ENCODE results near the gene PRAMEF14. TPM values are rescaled to one million over a fixed set of nuclear protein-coding genes. Genes with fewer than 3 reads are reported as not detected.

Gene PRAMEF14
- total RNA-seq, result not detected in 2 replicates

DNA sequence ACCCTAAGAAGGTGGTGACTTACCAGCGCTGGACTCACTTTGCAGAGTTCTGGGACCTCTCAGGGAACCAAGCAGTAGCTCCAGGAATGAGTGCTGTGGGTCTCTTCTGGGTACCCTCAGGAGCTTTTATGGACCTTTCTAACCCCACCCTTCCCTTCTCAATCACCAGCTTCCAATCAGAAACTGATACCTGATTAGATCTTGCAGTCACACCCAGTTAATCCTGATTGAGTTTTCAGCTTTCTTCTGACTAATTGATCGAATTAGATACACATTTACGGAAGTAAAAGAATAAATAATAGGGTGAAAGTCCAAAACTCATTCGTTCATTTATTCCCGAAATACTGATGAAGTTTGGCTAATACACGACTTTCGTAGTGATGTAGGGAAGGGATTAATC, at the start of gene PRAMEF14:
Gene PRAMEF14, minus strand, starts transcription at position 101 of the 400 bp plus-strand sequence. CDS start 1,820 bp downstream, outside the sequence.

GRCh38 chr1:13389332-13389731, 42.4 kb upstream of the PRAMEF14 start, which contains the start of gene PRAMEF17:
TSS of gene PRAMEF17 (plus strand) at chr1:13389632. CDS start at chr1:13389658, 26 bp downstream.

GRCh38 chr1:13315281-13315680, 31.7 kb downstream of the PRAMEF14 start, which contains the start of gene PRAMEF15:
TSS of gene PRAMEF15 (plus strand) at chr1:13315581. CDS start at chr1:13318408, 2,827 bp downstream.

GRCh38 chr1:13303239-13303638, 43.7 kb downstream of the PRAMEF14 start, which contains the start of gene PRAMEF33:
TSS of gene PRAMEF33 (plus strand) at chr1:13303539. CDS start at chr1:13305955, 2,416 bp downstream.

Other genes with a start within 250 kb of the PRAMEF14 start
- gene HNRNPCL2, start 230.3 kb downstream of the PRAMEF14 start, total RNA-seq, result not detected in 2 replicates
- gene PRAMEF26, start 191.1 kb downstream of the PRAMEF14 start, total RNA-seq, result not detected in 2 replicates
- not detected in 2 replicates for gene HNRNPCL4, start 181.5 kb downstream of the PRAMEF14 start, total RNA-seq
- not detected in 2 replicates for gene PRAMEF9, start 175.3 kb downstream of the PRAMEF14 start, total RNA-seq
- not detected in 2 replicates for gene PRAMEF13, start 145.7 kb downstream of the PRAMEF14 start, total RNA-seq
- gene PRAMEF18, start 121.0 kb downstream of the PRAMEF14 start, total RNA-seq, result not detected in 2 replicates
- gene PRAMEF5, start 92.9 kb downstream of the PRAMEF14 start, total RNA-seq, result not detected in 2 replicates
- gene PRAMEF8, start 62.0 kb downstream of the PRAMEF14 start, total RNA-seq, result not detected in 2 replicates
- not detected in 2 replicates for gene PRAMEF33, start 43.6 kb downstream of the PRAMEF14 start, total RNA-seq
- gene PRAMEF15, start 31.6 kb downstream of the PRAMEF14 start, total RNA-seq, result not detected in 2 replicates
- not detected in 2 replicates for gene PRAMEF19, start 24.8 kb upstream of the PRAMEF14 start, total RNA-seq
- not detected in 2 replicates for gene PRAMEF17, start 42.5 kb upstream of the PRAMEF14 start, total RNA-seq
- gene PRAMEF20, start 63.3 kb upstream of the PRAMEF14 start, total RNA-seq, result not detected in 2 replicates
- not detected in 2 replicates for gene LRRC38, start 166.9 kb upstream of the PRAMEF14 start, total RNA-seq
- gene PDPN, start 236.7 kb upstream of the PRAMEF14 start, total RNA-seq, result 0.30 TPM in 1 of 2 replicates, not detected in the other